ENCODE data around the gene BCL6B. TPM values are rescaled to one million over a fixed set of nuclear protein-coding genes. Genes with fewer than 3 reads are reported as not detected.
A peak's percentile ranks its signal among the peaks of the same experiment; 100 is the strongest.

BCL6B gene
- total and polyA plus RNA-seq, 12 donors: 9.5 to 35.4 (median 15.9) TPM

GRCh38 chr17:7029659-7030058 is 6.8 kb downstream of the BCL6B start:
- Histone ChIP-seq H3K27ac (peak overlapping the region; percentile 35 to 85 (median 73)), H3K27me3 (no peaks in the 10 kb centered on the region), H3K4me3 (peak overlapping the region in 2 of 10 donors; percentile 6), H3K36me3 (peaks cover 0 to 39% (median 0%) of the 10 kb centered on the region in 9 donors), H3K9me3 (no peaks in the 10 kb centered on the region), H3K4me1 (peaks cover 2 to 71% (median 40%) of the 10 kb centered on the region in 9 donors)
- WGBS, 2 donors: 55 to 58% methylated on average over 8 of the region's 8 CpGs
- peak in 1 of 2 donors; percentile 72 for DNase-seq
- no peak for TF ChIP-seq CTCF (IDR thresholded peaks at IDR 0.05)
- intact Hi-C loops (cut with DNase I): loop anchor here in 1 of 10 donors (10.0 kb wide), 1 partner anchor 275 kb away; the partner anchor contains the start of gene XAF1
- ATAC-seq: peak; percentile 66 to 88 (median 74)

- Histone ChIP-seq H3K4me3 (peak overlapping the region in 9 of 10 donors; percentile 52 to 76 (median 63)), H3K27ac (peak overlapping the region; percentile 74 to 96 (median 89)), H3K4me1 (peaks cover 0 to 41% (median 24%) of the 10 kb centered on the region in 9 donors), H3K9me3 (no peaks in the 10 kb centered on the region), H3K36me3 (peaks cover 0 to 6% (median 0%) of the 10 kb centered on the region in 9 donors), H3K27me3 (no peaks in the 10 kb centered on the region)
- no peak for TF ChIP-seq CTCF (IDR thresholded peaks at IDR 0.05)
- ATAC-seq: peak; percentile 26 to 80 (median 69)
- peak in 1 of 2 donors; percentile 52 for DNase-seq
- intact Hi-C loops (cut with DNase I): loop anchor here in 1 of 10 donors (1.0 kb wide), 1 partner anchor 12 kb away; the partner anchor contains the start of gene BCL6B
- 12 to 14% methylated on average over 7 of the region's 7 CpGs for WGBS, 2 donors
These were observed 12.2 kb downstream of the BCL6B start for GRCh38 chr17:7034955-7035590.

DNA sequence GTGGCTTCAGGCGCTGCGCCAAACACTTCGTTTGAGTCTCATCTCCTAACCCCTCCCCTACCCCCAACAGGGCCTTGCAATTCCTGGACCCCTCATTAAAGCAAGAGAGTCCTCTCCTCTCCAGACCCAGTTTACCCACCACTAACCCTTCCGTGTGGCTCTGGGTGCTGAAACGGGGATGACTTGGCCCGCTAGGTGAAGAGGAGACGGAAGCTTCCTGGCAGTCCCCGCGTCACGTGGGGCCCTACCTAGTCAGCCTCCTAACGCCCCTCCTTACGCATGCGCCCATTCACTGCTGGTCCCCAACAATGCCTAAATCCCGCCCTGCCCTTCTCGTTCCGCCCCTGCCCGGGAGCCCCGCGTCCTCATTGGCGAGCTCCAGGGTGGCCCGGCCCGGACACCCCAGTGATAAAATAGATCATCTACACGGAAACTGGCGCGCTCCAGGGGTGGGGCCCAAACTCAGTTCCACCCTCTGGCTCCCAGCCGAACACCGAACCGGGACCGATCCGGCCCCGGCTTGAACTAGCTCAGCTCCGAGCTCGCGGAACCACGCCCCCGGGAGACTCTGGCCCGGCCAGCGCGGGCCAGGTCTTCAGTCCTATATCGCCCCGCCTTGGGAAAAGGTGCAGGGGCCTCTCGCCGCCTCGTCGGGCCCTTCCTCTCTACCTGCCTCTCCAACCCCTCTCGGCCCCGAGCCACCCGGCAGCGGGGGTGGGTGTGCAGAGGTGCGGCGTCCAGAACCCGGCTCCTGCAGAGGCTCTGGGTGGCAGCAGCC is 12.9 kb downstream of the BCL6B start, which contains the start of gene SLC16A13:
Gene SLC16A13 (plus strand): TSS at position 425 of the 778 bp plus-strand sequence. CDS start 368 bp downstream, outside the sequence.
- 0 to 1% methylated on average over 52 of the region's 52 CpGs for WGBS, 2 donors
- TF ChIP-seq CTCF (IDR thresholded peaks at IDR 0.05): peak in 1 of 9 donors; percentile 4
- ATAC-seq: peak; percentile 93 to 96 (median 94)
- H3K36me3 ChIP-seq: peaks cover 0 to 3% (median 0%) of the 10 kb centered on the region in 9 donors
- no peaks in the 10 kb centered on the region for H3K9me3 ChIP-seq
- peak within 1 kb of the TSS; percentile 74 to 96 (median 89) for H3K27ac ChIP-seq
- no peaks in the 10 kb centered on the region for H3K27me3 ChIP-seq
- peaks cover 0 to 38% (median 19%) of the 10 kb centered on the region in 9 donors for H3K4me1 ChIP-seq
- H3K4me3 ChIP-seq: peak within 1 kb of the TSS; percentile 50 to 76 (median 62)
- DNase-seq: peak; percentile 93 to 95
- intact Hi-C loops (cut with DNase I): loop anchor here in 1 of 10 donors (1.0 kb wide), 1 partner anchor 12 kb away; the partner anchor contains the start of gene BCL6B
